ENCODE data around the gene NOC2L.

DNA sequence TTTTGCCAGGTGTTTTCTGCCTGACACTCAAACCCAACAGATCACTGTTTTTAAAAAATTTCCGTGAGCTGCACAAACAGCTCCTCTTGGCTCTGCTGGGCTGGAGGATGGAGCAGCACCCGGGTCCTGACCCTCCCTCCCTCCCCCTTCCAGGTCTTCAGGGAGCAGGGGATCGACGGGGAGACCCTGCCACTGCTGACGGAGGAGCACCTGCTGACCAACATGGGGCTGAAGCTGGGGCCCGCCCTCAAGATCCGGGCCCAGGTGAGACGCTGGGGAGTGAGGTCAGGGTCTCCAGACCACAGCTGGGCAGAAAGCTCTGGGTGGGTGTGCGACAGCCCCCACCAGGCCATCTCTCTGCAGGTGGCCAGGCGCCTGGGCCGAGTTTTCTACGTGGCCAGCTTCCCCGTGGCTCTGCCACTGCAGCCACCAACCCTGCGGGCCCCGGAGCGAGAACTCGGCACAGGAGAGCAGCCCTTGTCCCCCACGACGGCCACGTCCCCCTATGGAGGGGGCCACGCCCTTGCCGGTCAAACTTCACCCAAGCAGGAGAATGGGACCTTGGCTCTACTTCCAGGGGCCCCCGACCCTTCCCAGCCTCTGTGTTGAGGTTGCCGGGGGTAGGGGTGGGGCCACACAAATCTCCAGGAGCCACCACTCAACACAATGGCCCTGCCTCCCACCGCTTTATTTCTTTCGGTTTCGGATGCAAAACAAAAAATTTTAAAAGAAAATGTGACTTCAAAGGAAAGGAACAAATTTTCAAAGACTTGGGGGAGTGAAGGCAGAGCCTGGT lies 15.3 kb downstream of the NOC2L start:
- TF ChIP-seq, protein P1, sequence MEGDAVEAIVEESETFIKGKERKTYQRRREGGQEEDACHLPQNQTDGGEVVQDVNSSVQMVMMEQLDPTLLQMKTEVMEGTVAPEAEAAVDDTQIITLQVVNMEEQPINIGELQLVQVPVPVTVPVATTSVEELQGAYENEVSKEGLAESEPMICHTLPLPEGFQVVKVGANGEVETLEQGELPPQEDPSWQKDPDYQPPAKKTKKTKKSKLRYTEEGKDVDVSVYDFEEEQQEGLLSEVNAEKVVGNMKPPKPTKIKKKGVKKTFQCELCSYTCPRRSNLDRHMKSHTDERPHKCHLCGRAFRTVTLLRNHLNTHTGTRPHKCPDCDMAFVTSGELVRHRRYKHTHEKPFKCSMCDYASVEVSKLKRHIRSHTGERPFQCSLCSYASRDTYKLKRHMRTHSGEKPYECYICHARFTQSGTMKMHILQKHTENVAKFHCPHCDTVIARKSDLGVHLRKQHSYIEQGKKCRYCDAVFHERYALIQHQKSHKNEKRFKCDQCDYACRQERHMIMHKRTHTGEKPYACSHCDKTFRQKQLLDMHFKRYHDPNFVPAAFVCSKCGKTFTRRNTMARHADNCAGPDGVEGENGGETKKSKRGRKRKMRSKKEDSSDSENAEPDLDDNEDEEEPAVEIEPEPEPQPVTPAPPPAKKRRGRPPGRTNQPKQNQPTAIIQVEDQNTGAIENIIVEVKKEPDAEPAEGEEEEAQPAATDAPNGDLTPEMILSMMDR (IDR thresholded peaks at IDR 0.05 in 4 of 5, conservative IDR thresholded peaks at IDR 0.05 in 1 of 5) = no peak
- no peak for TF ChIP-seq POLR2A (IDR thresholded peaks at IDR 0.05)

All from gastrocnemius medialis (tissue), 4 donors.